OCI-LY1 (cell line): ENCODE measurements around the gene SNTB2.

Experiments used
- EZH2 ChIP-seq: fragments of 200-600 bp; sonication (generic), shearing (Covaris generic); IDR thresholded peaks from 2 replicates; pipeline ENCODE4 v1.8.0; 2017; ENCODE audit warnings: borderline replicate concordance, mixed run types, mild to moderate bottlenecking, antibody characterized with exemption, low read length, moderate library complexity, mixed read lengths
- TF ChIP-seq, protein P1 (sequence below): fragments of 200-600 bp; sonication (generic), shearing (Covaris generic); IDR thresholded peaks from 2 replicates; pipeline ENCODE4 v1.5.1; 2017; ENCODE audit warnings: mild to moderate bottlenecking, antibody characterized with exemption, low read length, moderate library complexity, mixed read lengths

DNA sequence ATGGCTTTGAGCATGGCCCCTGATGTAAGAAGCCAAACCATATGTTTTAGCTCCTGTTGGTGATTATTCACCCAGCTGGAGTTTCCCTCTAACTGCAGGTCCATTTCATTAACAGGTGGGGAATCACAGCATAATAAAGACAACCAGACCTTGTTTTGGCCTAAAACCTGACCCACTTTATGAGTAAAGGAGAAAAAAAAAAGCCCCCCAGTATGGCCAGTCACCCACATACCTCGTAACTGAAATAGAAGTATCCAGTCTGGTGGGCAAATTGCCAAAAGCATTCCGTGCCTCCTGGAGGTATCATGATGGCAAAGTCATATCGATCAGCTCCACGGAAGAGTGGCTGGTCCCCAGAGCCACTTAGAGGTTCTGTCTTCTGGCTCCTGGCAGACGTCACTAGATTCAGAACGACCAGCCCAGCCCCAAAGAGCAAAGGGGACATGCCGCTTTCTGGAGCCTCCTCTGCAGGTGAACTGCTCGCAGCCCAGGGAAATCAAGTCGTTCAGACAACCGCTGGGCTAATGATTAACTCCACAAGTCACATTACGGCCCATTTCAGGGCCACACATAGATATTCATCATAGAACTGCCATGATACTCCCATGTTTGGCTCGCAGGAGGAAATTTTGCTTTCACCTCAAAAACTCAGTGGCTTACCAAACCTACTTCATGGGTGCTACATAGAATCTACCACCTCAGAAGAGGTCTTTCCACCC, 164.5 kb downstream of the SNTB2 start, which contains the start of gene TMED6:
- TF ChIP-seq, protein P1, sequence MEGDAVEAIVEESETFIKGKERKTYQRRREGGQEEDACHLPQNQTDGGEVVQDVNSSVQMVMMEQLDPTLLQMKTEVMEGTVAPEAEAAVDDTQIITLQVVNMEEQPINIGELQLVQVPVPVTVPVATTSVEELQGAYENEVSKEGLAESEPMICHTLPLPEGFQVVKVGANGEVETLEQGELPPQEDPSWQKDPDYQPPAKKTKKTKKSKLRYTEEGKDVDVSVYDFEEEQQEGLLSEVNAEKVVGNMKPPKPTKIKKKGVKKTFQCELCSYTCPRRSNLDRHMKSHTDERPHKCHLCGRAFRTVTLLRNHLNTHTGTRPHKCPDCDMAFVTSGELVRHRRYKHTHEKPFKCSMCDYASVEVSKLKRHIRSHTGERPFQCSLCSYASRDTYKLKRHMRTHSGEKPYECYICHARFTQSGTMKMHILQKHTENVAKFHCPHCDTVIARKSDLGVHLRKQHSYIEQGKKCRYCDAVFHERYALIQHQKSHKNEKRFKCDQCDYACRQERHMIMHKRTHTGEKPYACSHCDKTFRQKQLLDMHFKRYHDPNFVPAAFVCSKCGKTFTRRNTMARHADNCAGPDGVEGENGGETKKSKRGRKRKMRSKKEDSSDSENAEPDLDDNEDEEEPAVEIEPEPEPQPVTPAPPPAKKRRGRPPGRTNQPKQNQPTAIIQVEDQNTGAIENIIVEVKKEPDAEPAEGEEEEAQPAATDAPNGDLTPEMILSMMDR = no peak
- no peak for TF ChIP-seq EZH2
